GM19452 (cell line): ENCODE data around the gene MCEMP1.

Source experiments
- ATAC-seq: cut with Tn5 transposase; IDR thresholded peaks from one replicate; pipeline ENCODE4 v1.9.1; 2021; ENCODE audit not compliant: unreplicated experiment

The MCEMP1 gene

DNA sequence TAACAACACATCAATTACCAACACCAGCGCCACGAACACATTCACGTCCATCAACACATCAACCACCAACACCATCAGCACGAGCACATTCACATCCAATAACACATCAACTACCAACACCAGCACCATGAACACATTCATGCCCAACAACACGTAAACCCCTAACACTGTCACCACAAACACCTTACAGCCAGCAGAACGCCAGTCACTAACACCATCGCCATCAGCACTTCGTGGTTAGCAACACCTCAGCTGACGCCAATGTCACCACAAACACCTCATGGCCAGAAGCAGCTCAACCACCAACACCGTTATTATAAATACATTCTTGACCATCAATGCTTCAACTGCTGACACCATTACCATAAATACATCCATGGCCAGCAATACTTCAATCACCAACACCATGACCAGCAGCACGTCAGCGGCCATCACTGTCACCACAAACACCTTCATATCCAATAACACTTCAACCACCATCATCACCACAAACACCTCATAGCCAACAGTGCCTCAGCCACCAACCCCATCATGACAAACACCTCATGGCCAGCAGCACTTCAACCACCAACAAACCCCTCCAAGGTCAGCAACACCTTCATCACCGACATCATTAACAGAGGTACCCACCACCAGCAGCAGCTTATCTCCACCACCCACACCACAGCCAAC is 15.7 kb downstream of the MCEMP1 start:
- no peak for ATAC-seq

DNA sequence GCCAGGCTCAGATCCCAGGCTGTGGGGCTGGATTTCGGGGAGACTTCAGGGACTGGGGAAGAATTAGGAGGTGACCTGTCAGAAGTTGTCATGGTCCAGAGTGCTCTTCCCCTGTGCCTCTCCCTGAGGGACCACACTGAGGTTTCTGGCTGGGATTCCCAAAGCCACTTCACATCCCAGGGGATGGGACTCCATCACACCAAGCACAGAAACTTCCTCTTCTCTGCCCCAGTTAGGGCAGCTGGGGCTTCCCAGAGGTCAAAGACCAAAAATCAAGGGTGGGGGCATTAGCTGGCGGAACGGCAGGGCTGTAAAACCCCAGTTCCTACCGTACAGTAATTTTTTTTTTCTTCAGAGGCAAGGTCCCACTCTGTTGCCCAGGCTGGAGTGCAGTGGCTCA is 17.6 kb downstream of the MCEMP1 start:
- ATAC-seq = no peak

DNA sequence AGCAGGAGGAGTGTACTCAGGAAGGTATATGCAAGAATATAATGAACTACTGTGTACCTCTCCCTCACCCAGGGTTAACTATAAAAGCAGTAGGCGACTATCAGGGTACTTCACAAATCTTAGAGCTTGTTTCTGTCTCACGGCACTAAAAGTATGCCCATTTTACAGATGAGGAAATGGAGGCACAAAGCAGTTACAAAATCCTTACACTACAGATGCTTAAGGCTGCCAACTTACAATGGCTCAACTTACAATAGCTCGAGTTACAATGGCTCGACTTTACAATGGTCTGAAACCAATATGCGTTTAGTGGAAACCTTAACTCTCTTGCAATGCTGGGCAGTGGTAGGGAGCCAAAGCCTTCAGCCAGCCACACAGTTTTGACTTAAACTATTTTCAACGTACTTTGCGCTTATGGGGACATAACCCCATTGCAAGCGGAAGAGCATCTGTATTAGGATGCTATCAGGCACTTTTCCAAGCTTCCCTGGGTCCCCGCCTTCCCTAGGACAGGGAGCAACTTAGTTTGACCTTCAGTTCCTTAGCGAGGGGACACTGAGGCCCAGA is 20.9 kb downstream of the MCEMP1 start:
- ATAC-seq = no peak

DNA sequence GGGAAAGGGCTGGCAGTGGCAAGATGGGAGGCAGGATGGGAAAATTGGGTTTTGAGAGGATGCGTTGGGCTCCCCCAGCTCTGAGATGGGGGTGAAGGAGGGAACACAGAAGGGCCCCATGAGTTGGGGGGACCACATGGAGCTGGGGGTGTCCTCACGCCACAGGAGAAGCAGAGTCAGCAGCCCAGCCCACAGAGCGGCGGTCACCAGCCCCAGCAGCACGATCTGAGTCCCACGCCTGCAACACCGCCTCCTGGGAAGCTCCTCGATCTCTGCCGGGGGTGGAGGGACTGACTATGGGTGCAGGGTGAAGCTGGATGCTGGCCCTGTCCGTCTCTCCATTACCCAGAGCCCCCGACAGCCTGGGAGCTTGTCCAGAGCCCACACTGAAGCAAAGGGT is 21.7 kb downstream of the MCEMP1 start:
- no peak for ATAC-seq

GRCh38 chr19:7699003-7699402 is 22.1 kb downstream of the MCEMP1 start:
- ATAC-seq = no peak

GRCh38 chr19:7699417-7700401 is 22.8 kb downstream of the MCEMP1 start:
- ATAC-seq = no peak

DNA sequence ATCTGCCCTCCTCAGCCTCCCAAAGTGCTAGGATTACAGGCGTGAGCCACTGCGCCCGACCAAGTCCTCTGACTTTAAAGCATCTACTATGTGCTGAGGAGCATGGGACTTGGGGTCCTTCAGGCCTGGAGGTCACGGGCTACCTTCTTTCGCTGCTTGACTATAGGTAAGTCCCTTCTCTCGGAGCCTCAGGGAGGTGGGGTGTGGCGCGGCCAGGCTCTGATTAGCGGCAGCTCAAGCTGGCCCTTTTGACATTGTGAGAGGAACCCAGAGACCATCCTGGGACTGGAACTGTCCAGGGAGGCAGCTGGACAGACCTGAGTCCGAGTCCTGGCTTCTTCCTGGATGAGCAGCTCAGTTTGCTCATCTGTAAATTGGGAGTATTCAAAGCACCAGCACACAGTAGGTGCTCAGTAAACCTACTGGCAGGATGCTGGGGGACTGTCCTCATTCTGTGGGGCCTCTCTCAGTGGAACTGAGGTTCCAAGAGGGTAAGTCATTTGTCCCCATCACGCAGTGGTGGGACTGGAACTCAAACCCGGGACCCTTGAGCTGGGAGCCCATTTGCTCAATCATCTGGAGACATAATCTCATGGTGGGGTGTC is 24.3 kb downstream of the MCEMP1 start:
- no peak for ATAC-seq

GRCh38 chr19:7701654-7702457 is 25.0 kb downstream of the MCEMP1 start, which contains the start of gene FCER2:
FCER2 (minus strand) TSS chr19:7702131; CDS start chr19:7699760, 2,371 bp downstream.
- peak; percentile 48 for ATAC-seq

- ATAC-seq = no peak
These were observed 26.4 kb downstream of the MCEMP1 start for GRCh38 chr19:7703332-7703731.

DNA sequence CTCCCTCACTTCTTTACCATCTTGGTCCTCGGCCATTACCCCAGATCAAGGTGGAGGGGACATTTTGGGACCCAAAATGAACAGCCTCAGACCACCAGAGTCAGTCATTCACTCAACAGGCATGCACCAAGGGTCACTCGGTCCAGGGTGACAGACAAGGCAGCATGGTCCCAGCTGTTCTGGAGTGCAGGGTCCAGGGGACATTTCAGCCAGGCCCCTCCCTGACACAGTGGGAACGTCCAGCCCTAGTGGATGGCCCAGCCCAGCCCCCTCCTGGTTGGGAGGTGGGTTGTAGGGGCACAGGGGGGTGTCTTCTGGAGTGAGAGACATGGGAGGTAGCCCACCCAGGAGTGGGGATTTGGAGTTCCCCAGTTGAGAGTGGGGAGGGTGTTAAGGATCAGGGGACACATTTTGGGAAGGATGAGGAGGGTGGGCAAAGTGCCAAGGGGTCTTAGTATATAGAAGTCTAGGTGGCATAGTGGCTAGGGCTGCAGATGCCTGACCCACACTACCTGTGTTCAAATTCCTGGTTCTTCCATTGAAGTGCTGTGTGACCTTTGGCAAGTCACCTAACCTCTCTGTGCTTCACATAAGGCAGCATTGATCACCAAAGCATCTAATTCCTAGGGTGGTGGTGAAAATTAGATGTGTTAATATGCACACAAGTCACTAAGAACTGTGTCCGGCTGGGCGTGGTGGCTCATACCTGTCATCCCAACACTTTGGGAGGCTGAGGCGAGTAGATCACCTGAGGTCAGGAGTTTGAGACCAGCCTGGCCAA is 27.6 kb downstream of the MCEMP1 start:
- ATAC-seq = no peak

DNA sequence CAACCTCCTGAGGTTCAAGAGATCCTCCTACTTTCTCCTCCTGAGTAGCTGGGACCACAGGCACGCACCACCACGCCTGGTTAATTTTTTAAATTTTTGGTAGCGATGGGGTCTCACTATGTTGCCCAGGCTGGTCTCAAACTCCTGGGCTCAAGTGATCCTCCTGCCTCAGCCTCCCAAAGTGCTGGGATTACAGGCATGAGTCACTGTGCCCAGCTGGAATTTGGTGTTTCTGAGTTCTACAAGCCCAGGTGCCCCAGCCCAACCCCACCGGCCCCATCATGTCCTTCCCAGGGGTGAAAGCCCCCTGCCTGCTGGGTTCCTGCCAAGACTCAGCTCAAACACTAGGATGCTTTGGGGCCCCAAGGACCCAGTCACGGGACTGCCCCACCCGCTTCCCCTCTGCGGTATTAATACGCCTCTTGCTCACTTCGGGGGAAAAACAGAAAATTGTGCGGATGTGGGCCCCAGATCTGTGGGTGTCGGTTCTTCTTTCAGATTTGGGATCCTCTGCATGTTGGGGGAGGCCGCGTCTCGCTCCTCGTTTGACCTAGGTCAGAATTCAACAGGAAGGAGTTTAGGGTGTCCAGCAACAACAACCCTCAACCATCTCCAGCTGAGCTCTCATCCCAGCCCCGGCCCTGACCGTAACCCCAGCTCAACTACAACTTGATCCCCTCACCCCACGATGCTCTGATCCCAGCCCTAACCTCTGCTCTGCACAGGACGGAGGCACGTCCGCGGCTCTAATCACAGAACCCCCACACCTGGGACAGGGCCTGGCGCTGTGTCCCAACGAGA is 28.7 kb downstream of the MCEMP1 start:
- ATAC-seq = peak; percentile 51

- ATAC-seq = no peak
These were observed 29.5 kb downstream of the MCEMP1 start for GRCh38 chr19:7706188-7706954.

DNA sequence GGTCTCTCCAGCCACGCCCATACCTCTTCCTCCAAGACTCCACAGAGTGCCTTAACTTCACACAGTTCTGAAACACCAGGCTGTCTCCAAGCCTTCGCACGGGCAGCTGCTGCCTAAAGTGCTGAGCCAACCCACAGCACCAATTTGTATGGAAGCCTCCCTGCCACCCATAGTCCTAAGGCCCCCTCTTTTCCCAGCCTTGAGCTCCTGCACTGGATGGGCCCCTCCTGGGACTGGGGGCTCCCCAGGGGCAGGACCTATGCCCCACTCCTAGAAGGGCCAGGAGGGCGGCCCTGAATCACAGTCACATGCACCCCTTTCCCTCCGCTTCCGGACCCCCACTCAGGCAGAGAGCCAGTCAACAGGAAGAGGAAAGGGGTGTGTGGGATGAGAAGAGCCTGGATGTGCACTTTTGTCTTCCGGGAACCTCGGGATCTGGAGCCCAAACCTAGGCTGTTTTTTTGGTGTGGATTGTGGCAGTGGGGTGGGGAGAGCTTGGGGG is 30.1 kb downstream of the MCEMP1 start:
- ATAC-seq = no peak

DNA sequence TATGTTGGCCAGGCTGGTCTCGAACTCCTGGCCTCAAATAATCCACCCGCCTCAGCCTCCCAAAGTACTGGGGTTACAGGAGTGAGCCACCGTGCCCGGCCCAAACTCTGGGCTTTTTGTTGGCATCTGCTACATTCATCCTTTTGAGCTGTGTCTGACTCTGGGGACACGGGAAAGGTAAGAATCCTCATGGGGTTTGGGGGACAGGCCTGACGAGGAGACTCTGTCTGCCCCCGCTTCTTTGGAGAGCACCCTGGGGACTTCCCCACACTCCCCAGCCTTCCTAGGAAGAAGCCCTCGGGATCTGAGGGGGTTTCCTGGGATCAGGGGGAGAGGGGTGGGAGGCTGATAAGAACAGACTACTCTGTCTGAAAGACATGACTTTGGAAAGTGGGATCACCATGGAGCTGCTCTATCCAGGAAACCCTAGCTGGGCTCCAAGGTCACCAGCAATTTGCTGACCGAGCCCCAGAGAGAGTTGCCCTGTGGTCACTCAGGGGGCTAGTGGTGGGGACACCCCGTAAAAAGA is 33.1 kb downstream of the MCEMP1 start:
- ATAC-seq = no peak

DNA sequence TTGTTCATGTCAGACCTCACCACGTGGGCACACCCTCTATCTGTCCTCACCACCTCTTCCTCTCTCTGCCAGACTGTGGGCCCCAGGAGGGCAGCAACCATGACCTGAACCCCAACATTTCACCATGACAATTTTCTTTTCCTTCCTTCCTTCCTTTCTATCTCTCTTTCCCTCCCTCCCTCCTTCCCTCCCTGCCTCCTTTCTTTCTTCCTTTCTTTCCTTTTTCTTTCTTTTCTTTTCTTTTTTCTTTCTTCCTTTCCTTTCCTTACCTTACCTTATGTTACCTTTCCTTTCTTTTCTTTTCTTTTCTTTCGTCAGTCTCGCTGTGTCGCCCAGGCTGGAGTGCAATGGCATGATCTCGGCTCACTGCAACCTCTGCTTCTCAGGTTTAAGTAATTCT is 33.7 kb downstream of the MCEMP1 start:
- ATAC-seq = no peak

- ATAC-seq = no peak
These were observed 38.8 kb downstream of the MCEMP1 start for GRCh38 chr19:7715671-7716070.

GRCh38 chr19:7716762-7717161 is 39.9 kb downstream of the MCEMP1 start:
- ATAC-seq = no peak

DNA sequence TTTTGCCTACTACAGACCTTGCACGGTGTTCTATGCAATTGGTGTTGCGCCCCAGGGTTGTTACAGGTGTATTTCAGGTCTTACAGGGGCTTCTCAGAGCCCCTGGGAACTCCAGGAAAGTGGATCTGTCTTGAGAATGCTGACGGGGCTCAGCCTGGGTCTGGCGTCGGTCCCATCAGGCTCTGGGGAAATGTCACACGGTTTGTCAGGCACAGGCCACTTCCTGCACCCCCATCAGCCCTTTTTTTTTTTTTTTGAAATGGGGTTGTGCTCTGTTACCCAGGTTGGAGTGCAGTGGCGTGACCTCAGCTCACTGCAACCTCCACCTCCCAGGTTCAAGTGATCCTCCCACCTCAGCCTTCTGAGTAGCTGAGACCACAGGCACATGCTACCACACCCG is 41.8 kb downstream of the MCEMP1 start:
- ATAC-seq = no peak
